HL-60 (cell line): ENCODE measurements around the gene CDH23.

Source experiments
- DNase-seq, 2 experiments: peaks; one replicate each; pipeline ENCODE4 v3.0.0-alpha.2; 2010 to 2020; ENCODE audit warnings: low read depth in 1 of 2, low spot score in 1 of 2
- H3K27ac ChIP-seq: fragments of 250-450 bp; sonication (Bioruptor Pico); replicated peaks from 2 replicates; pipeline ENCODE4 v1.5.1; 2020; ENCODE audit warnings: mild to moderate bottlenecking, moderate library complexity
- H3K27me3 ChIP-seq: fragments of 250-450 bp; sonication (Bioruptor Pico); 2 replicates; pipeline ENCODE4 v1.5.1; 2021; ENCODE audit warnings: mild to moderate bottlenecking, moderate library complexity; ENCODE audit not compliant: insufficient read depth, poor library complexity, severe bottlenecking
- H3K4me3 ChIP-seq: replicated peaks from 2 replicates; pipeline ENCODE4 v1.5.1; 2011; ENCODE audit warnings: mild to moderate bottlenecking, control low read depth, low read length; ENCODE audit not compliant: insufficient read depth
- GABPA ChIP-seq: IDR thresholded peaks from 2 replicates; pipeline ENCODE4 v1.6.1; 2012; ENCODE audit warnings: low read depth
- POLR2AphosphoS5 ChIP-seq: IDR thresholded peaks from 2 replicates; pipeline ENCODE4 v1.6.1; 2012; ENCODE audit warnings: low read depth
- SPI1 ChIP-seq: IDR thresholded peaks from 2 replicates; pipeline ENCODE4 v1.6.1; 2012; ENCODE audit warnings: low read depth, mild to moderate bottlenecking, borderline replicate concordance
- TF ChIP-seq, protein P1 (sequence below): IDR thresholded peaks from one replicate; pipeline ENCODE4 v1.5.1; 2011; ENCODE audit warnings: low read length, control low read depth, inconsistent platforms; ENCODE audit not compliant: insufficient read depth
- TF ChIP-seq, protein P2 (sequence below): IDR thresholded peaks from 2 replicates; pipeline ENCODE4 v1.6.1; 2012; ENCODE audit warnings: low read depth; ENCODE audit not compliant: insufficient replicate concordance

CDH23 gene

DNA sequence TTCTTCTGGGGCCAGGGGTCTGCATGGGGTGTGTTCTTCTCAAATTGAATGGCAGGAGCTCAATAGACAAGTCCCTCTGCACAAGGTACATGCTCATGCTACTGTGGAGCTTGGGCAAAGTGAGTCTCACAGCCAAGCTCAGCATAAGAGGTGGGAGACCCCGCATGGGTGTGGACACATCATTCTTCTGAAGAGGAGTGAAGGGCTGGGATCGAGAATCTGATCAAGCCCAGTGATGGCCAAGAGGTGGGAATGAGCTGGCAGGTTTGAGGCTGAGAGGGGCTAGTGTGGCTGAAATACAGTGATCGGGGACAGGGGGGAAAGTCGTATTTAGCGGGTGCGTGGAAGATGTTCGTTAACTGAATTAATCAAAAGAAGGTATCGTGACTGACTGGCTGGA, 32.6 kb downstream of the CDH23 start:
- TF ChIP-seq, protein P1, sequence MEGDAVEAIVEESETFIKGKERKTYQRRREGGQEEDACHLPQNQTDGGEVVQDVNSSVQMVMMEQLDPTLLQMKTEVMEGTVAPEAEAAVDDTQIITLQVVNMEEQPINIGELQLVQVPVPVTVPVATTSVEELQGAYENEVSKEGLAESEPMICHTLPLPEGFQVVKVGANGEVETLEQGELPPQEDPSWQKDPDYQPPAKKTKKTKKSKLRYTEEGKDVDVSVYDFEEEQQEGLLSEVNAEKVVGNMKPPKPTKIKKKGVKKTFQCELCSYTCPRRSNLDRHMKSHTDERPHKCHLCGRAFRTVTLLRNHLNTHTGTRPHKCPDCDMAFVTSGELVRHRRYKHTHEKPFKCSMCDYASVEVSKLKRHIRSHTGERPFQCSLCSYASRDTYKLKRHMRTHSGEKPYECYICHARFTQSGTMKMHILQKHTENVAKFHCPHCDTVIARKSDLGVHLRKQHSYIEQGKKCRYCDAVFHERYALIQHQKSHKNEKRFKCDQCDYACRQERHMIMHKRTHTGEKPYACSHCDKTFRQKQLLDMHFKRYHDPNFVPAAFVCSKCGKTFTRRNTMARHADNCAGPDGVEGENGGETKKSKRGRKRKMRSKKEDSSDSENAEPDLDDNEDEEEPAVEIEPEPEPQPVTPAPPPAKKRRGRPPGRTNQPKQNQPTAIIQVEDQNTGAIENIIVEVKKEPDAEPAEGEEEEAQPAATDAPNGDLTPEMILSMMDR: no peak
- no peak for TF ChIP-seq SPI1
- TF ChIP-seq POLR2AphosphoS5: no peak
- TF ChIP-seq, protein P2, sequence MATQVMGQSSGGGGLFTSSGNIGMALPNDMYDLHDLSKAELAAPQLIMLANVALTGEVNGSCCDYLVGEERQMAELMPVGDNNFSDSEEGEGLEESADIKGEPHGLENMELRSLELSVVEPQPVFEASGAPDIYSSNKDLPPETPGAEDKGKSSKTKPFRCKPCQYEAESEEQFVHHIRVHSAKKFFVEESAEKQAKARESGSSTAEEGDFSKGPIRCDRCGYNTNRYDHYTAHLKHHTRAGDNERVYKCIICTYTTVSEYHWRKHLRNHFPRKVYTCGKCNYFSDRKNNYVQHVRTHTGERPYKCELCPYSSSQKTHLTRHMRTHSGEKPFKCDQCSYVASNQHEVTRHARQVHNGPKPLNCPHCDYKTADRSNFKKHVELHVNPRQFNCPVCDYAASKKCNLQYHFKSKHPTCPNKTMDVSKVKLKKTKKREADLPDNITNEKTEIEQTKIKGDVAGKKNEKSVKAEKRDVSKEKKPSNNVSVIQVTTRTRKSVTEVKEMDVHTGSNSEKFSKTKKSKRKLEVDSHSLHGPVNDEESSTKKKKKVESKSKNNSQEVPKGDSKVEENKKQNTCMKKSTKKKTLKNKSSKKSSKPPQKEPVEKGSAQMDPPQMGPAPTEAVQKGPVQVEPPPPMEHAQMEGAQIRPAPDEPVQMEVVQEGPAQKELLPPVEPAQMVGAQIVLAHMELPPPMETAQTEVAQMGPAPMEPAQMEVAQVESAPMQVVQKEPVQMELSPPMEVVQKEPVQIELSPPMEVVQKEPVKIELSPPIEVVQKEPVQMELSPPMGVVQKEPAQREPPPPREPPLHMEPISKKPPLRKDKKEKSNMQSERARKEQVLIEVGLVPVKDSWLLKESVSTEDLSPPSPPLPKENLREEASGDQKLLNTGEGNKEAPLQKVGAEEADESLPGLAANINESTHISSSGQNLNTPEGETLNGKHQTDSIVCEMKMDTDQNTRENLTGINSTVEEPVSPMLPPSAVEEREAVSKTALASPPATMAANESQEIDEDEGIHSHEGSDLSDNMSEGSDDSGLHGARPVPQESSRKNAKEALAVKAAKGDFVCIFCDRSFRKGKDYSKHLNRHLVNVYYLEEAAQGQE: no peak
- no peak for TF ChIP-seq GABPA
- Histone ChIP-seq H3K4me3 (no peak overlapping the region), H3K27ac (no peak overlapping the region), H3K27me3 (no peaks in the 10 kb centered on the region)
- no peak for DNase-seq

DNA sequence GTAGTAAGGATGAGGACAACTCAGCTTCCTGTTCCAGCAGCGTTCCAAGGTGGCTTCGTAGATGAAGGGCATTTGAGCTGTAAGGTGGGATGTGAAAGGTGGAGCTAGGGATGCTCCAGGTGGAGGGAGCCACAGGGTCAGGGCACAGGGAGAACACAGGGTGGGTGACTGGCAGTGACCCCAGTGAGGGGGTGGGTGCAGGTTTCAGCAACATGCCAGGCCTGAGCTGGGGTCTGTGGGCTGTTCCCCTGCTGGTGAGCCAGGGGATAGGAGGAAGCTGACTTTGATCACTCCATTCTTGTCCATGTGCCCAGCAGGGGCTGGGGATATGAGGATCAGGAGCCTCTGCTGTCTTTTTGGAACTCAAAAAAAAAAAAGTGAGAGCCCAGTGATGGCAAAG, 33.2 kb downstream of the CDH23 start:
- no peak overlapping the region for H3K27ac ChIP-seq
- H3K4me3 ChIP-seq: no peak overlapping the region
- no peak for DNase-seq
- H3K27me3 ChIP-seq: no peaks in the 10 kb centered on the region
- TF ChIP-seq, protein P1: no peak
- TF ChIP-seq, protein P2: no peak
- TF ChIP-seq SPI1: no peak

DNA sequence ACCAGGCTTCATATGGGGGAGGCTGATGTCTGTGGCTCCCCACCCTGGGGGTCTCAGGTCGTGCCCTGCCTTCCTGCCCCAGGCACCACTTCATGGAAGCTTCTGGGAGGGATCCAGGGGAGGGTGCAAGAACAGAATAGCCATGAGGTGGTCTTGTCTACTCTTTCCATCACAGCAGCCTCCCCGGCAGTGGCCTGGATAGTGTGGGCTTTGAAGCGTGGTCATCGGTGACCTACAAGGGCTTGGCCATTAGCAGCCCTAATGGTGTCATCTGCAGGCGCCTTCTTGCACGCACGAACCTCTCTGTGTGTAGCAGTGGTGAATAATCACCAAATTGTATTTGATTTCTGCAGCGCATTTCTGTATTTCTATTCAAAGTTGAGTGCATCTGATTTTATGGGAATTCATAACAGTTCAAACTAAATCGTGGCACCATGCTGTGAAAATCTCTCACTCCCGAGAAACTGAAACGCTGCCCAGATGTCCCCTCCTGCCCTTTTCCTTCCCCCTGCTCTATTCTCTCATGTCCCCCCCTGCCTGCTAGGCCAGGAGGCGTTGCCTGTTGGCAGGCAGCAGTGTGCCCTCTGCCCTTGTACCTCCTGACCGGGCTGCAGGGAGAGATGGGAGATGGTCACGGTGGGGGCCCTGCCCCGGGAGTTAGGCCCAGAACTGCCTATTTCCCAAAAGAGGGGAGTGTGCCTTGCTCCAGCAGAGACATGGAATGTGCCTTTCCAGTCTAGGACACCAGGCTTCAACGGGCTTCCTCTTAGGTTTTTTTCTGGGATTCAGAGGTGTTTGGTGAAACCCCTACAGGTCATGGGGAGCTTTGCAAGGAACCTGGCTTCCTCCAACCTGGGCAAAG, 34.8 kb downstream of the CDH23 start:
- Histone ChIP-seq H3K27me3 (no peaks in the 10 kb centered on the region), H3K4me3 (no peak overlapping the region), H3K27ac (no peak overlapping the region)
- TF ChIP-seq, protein P1: no peak
- TF ChIP-seq POLR2AphosphoS5 (no peak), GABPA (no peak), SPI1 (no peak)
- TF ChIP-seq, protein P2: no peak
- DNase-seq: no peak
